GM21619 (cell line): ENCODE measurements around the gene HP.
A peak's percentile ranks its signal among the peaks of the same experiment; 100 is the strongest.
"Not testable (repeated sequence)": the region's sequence is repeated elsewhere in the genome, so short reads cannot be mapped to it uniquely, and the experiment has no call there.

Experiments used
- ATAC-seq: cut with Tn5 transposase; IDR thresholded peaks from one replicate; pipeline ENCODE4 v1.9.1; 2021; ENCODE audit not compliant: unreplicated experiment

The HP gene

GRCh38 chr16:72054254-72054847 is at the start of gene HP:
HP (plus strand) TSS chr16:72054505; CDS start chr16:72054653, 148 bp downstream.
- ATAC-seq, result not testable (repeated sequence)

GRCh38 chr16:72008065-72008423 is 46.3 kb upstream of the HP start:
- ATAC-seq, result not testable (repeated sequence)

GRCh38 chr16:72008424-72009216 is 45.7 kb upstream of the HP start, which contains the start of gene DHODH:
DHODH (plus strand) TSS chr16:72008744; CDS start chr16:72008765, 21 bp downstream.
- ATAC-seq, result peak; percentile 100

- no peak for ATAC-seq
Observed at GRCh38 chr16:72009779-72010178, 44.5 kb upstream of the HP start.

GRCh38 chr16:72012607-72013006 is 41.7 kb upstream of the HP start:
- ATAC-seq, result no peak

GRCh38 chr16:72013389-72013788 is 40.9 kb upstream of the HP start:
- no peak for ATAC-seq

- no peak for ATAC-seq
Observed at GRCh38 chr16:72013888-72014581, 40.3 kb upstream of the HP start.

DNA sequence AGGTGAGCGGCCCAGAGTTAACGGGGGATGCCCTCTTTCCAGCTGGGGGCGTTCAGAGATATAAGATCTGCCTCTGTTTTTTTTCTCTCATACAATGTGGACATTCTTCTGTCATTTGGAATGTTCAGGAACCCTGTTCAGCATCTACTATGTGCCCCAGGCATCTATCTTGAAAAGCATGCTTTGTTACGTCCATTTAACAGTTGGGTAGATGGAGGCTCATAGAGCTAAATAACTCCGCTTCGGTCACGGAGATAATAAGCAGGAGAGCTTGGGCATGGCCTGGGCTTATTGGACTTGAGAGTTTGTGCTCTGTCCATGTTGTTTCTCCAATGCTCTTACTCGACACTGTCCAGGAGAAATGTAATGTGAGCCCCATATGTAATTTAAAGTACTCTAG is 39.6 kb upstream of the HP start:
- ATAC-seq, result no peak

- ATAC-seq, result no peak
Observed at GRCh38 chr16:72015124-72015523, 39.2 kb upstream of the HP start.

DNA sequence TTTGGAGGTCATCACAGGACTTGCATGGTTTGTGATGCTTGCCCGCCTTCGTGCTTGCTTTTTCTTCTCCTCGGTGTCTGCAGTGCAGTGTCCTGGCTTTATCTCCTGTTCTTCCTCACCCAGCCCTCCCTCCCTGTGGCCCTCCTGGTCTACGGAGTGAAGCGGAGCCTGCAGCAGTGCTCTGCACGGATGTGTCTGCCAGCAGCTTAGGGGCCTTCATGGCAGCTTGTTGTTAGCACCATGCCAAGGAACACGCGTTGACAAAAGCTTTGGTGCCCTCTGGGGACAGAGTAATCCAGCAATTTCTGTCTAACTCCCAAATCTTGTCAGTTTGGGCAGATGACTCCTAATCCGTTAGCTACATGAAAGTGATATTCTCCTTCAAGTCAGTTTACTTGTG is 35.8 kb upstream of the HP start:
- no peak for ATAC-seq

- ATAC-seq, result no peak
Observed at GRCh38 chr16:72021043-72021442, 33.3 kb upstream of the HP start.

- no peak for ATAC-seq
Observed at GRCh38 chr16:72022127-72022526, 32.2 kb upstream of the HP start.

- ATAC-seq, result no peak
Observed at GRCh38 chr16:72023962-72024361, 30.3 kb upstream of the HP start.

DNA sequence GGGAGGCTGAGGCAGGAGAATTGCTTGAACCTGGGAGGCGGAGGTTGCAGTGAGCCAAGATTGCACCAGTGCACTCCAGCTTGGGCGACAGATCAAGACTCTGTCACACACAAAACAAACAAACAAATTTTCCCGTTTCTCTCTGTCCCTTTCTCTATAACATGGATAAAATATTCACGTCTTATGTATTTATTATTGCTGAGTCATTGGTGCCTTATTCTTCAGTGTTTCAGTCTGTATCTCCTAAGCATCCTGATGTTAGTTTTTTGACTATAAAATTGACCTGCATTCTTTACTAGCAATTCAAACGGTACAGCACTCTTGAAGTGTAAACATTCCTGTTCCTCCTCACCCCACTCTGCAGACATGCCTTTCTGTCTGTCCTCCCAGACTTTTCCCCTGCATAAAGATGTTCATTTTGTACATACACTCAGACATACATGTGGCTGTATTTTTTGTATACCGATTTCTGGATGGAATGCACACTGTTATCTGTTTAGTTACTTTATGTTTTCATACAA is 29.4 kb upstream of the HP start:
- no peak for ATAC-seq

DNA sequence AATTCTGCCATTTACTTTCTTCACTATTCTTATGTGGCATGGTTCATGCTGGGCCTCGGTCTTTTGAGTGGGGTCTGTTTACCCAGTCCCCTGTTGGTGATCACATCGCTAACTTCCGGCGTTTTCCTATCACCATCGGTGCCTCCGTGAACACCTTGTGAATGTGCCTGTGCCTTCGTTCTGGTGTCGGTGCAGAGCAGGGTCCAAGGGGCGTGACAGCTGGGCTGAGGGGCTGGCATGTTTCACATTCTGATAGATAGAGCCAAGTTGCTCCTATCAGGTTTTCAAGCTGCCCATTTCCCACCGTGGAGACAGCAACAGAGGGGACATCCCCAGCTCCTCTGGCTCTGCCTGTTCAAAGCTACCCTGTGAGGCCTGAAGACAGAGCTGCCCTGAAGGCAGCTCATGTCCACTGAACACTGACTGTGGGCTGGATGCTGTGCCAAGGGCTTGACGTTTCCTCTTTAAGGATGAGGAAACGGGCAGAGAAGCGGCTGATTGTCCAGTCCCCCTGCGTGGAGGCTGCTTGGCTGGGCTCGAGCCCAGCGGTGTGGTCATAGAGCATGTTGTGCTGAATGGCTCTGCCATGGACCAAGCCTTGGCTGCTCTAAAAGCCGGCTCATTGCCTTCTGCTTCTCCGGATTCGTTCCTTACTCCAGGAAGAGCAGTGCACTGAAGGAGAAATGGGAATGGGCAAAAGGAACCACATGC is 28.7 kb upstream of the HP start:
- no peak for ATAC-seq

- no peak for ATAC-seq
Observed at GRCh38 chr16:72027669-72028378, 26.5 kb upstream of the HP start.

GRCh38 chr16:72029567-72030271 is 24.6 kb upstream of the HP start:
- ATAC-seq, result no peak

DNA sequence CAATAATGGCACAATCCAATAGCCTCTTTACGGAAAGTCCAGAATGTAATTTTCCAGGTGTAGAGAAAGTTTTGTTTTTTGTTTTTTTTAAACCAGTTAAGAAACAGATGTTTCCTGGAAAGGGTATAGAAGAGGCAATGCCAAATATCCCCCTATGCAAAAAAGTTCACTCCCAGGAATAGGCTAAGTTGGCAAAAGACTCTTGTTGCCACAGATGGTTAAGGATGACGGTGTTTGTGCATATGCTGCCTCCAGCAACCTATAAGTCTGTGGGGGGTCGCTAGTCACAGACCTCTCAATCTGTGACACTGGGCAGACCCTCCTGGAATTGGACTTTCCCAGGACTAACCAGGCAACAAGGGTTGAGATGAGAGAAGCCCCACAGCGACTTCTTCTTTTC is 20.9 kb upstream of the HP start:
- no peak for ATAC-seq

DNA sequence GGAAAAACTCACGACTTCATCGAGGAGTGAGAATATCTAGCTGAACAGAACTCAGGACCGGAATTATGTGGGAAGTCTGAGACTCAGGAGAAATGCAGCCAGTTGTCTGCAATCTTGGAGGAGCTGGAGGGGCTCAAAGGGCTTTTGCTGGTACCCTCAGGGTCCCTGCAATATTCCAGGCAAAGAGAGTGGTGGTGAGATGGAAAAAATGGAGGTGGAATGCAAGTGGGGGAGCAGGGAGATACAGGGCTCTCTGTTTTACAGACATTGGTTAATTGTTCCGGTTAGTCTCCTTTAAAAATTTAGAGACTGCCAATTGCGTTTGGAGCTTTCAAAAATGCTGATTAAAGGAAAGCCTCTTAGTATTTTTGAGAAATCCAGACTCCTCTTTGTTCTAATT is 18.2 kb upstream of the HP start:
- no peak for ATAC-seq

- no peak for ATAC-seq
Observed at GRCh38 chr16:72042157-72042660, 12.1 kb upstream of the HP start.
